HEK293 (cell line): ENCODE data around the gene STARD3.
A peak's percentile ranks its signal among the peaks of the same experiment; 100 is the strongest.

Experiments used
- BCL11A ChIP-seq: fragments of 450-650 bp; formaldehyde crosslinking; IDR thresholded peaks from 2 replicates; pipeline ENCODE4 v1.5.1; 2016; ENCODE audit warnings: low read depth, missing biosample characterization, missing genetic modification characterization
- INSM2 ChIP-seq: fragments of 450-650 bp; formaldehyde crosslinking; IDR thresholded peaks from 2 replicates; pipeline ENCODE4 v1.5.1; 2016; ENCODE audit warnings: missing biosample characterization, missing genetic modification characterization
- KLF1 ChIP-seq: fragments of 450-650 bp; formaldehyde crosslinking; IDR thresholded peaks from 2 replicates; pipeline ENCODE4 v1.5.1; 2016; ENCODE audit warnings: missing biosample characterization, missing genetic modification characterization
- MYNN ChIP-seq: fragments of 450-650 bp; formaldehyde crosslinking; IDR thresholded peaks from 2 replicates; pipeline ENCODE4 v1.5.1; 2016; ENCODE audit warnings: missing biosample characterization, missing genetic modification characterization, borderline replicate concordance
- OVOL3 ChIP-seq: fragments of 450-650 bp; formaldehyde crosslinking; IDR thresholded peaks from 2 replicates; pipeline ENCODE4 v1.5.1; 2016; ENCODE audit warnings: missing biosample characterization, missing genetic modification characterization
- SP2 ChIP-seq: fragments of 450-650 bp; formaldehyde crosslinking; IDR thresholded peaks from 2 replicates; pipeline ENCODE4 v1.5.1; 2016; ENCODE audit warnings: missing biosample characterization, missing genetic modification characterization
- ZBTB21 ChIP-seq: fragments of 450-650 bp; formaldehyde crosslinking; IDR thresholded peaks from 2 replicates; pipeline ENCODE4 v1.5.1; 2017; ENCODE audit warnings: missing biosample characterization, missing genetic modification characterization
- ZBTB7A ChIP-seq: fragments of 450-650 bp; formaldehyde crosslinking; IDR thresholded peaks from 2 replicates; pipeline ENCODE4 v1.5.1; 2016; ENCODE audit warnings: low read depth, missing biosample characterization, missing genetic modification characterization
- ZFP37 ChIP-seq: fragments of 450-650 bp; formaldehyde crosslinking; IDR thresholded peaks from 2 replicates; pipeline ENCODE4 v1.5.1; 2016; ENCODE audit warnings: missing biosample characterization, missing genetic modification characterization
- ZNF10 ChIP-seq: fragments of 450-650 bp; formaldehyde crosslinking; IDR thresholded peaks from 2 replicates; pipeline ENCODE4 v1.5.1; 2017; ENCODE audit warnings: missing biosample characterization, missing genetic modification characterization
- ZNF133 ChIP-seq: fragments of 450-650 bp; formaldehyde crosslinking; IDR thresholded peaks from 2 replicates; pipeline ENCODE4 v1.5.1; 2016; ENCODE audit warnings: missing biosample characterization, missing genetic modification characterization
- ZNF146 ChIP-seq: fragments of 450-650 bp; formaldehyde crosslinking; IDR thresholded peaks from 2 replicates; pipeline ENCODE4 v1.5.1; 2016; ENCODE audit warnings: missing biosample characterization, missing genetic modification characterization
- ZNF175 ChIP-seq: fragments of 450-650 bp; formaldehyde crosslinking; IDR thresholded peaks from 2 replicates; pipeline ENCODE4 v1.5.1; 2016; ENCODE audit warnings: missing biosample characterization, missing genetic modification characterization
- ZNF184 ChIP-seq: fragments of 450-650 bp; IDR thresholded peaks from 2 replicates; pipeline ENCODE4 v1.5.1; 2018; ENCODE audit warnings: missing biosample characterization, mild to moderate bottlenecking, missing genetic modification characterization
- ZNF239 ChIP-seq: fragments of 450-650 bp; formaldehyde crosslinking; IDR thresholded peaks from 2 replicates; pipeline ENCODE4 v1.5.1; 2016; ENCODE audit warnings: missing biosample characterization, missing genetic modification characterization
- ZNF24 ChIP-seq: fragments of 450-650 bp; formaldehyde crosslinking; IDR thresholded peaks from 2 replicates; pipeline ENCODE4 v1.5.1; 2016; ENCODE audit warnings: missing biosample characterization, missing genetic modification characterization
- ZNF248 ChIP-seq: fragments of 450-650 bp; formaldehyde crosslinking; IDR thresholded peaks from 2 replicates; pipeline ENCODE4 v1.5.1; 2017; ENCODE audit warnings: missing biosample characterization, missing genetic modification characterization
- ZNF341 ChIP-seq: fragments of 450-650 bp; formaldehyde crosslinking; IDR thresholded peaks from 2 replicates; pipeline ENCODE4; 2016; ENCODE audit warnings: low read depth, missing biosample characterization, missing genetic modification characterization
- ZNF350 ChIP-seq: fragments of 450-650 bp; formaldehyde crosslinking; IDR thresholded peaks from 2 replicates; pipeline ENCODE4 v1.5.0; 2017; ENCODE audit warnings: missing biosample characterization, mild to moderate bottlenecking, missing genetic modification characterization
- ZNF37A ChIP-seq: fragments of 450-650 bp; IDR thresholded peaks from 2 replicates; pipeline ENCODE4 v1.5.1; 2018; ENCODE audit warnings: missing biosample characterization, missing genetic modification characterization
- ZNF558 ChIP-seq: fragments of 450-650 bp; formaldehyde crosslinking; IDR thresholded peaks from 2 replicates; pipeline ENCODE4 v1.5.1; 2016; ENCODE audit warnings: missing biosample characterization, missing genetic modification characterization
- ZNF561 ChIP-seq: fragments of 450-650 bp; IDR thresholded peaks from 2 replicates; pipeline ENCODE4 v1.5.1; 2018; ENCODE audit warnings: missing biosample characterization, missing genetic modification characterization, borderline replicate concordance
- ZNF585B ChIP-seq: fragments of 450-650 bp; formaldehyde crosslinking; IDR thresholded peaks from 2 replicates; pipeline ENCODE4 v1.5.1; 2016; ENCODE audit warnings: missing biosample characterization, missing genetic modification characterization
- ZNF621 ChIP-seq: fragments of 450-650 bp; formaldehyde crosslinking; IDR thresholded peaks from 2 replicates; pipeline ENCODE4 v1.5.1; 2017; ENCODE audit warnings: missing biosample characterization, missing genetic modification characterization
- ZNF626 ChIP-seq: fragments of 450-650 bp; sonication (Bioruptor Pico); formaldehyde crosslinking; IDR thresholded peaks from 2 replicates; pipeline ENCODE4 v1.5.1; 2018; ENCODE audit warnings: missing biosample characterization, missing genetic modification characterization, inconsistent platforms
- ZNF645 ChIP-seq: fragments of 450-650 bp; formaldehyde crosslinking; IDR thresholded peaks from 2 replicates; pipeline ENCODE4; 2016; ENCODE audit warnings: missing biosample characterization, missing genetic modification characterization
- ZNF701 ChIP-seq: fragments of 450-650 bp; formaldehyde crosslinking; IDR thresholded peaks from 2 replicates; pipeline ENCODE4 v1.5.1; 2016; ENCODE audit warnings: missing biosample characterization, missing genetic modification characterization
- ZNF785 ChIP-seq: fragments of 450-650 bp; formaldehyde crosslinking; IDR thresholded peaks from 2 replicates; pipeline ENCODE4 v1.5.1; 2016; ENCODE audit warnings: missing biosample characterization, missing genetic modification characterization
- ZNF791 ChIP-seq: fragments of 450-650 bp; formaldehyde crosslinking; IDR thresholded peaks from 2 replicates; pipeline ENCODE4 v1.5.1; 2016; ENCODE audit warnings: missing biosample characterization, missing genetic modification characterization
- ZSCAN23 ChIP-seq: fragments of 450-650 bp; formaldehyde crosslinking; IDR thresholded peaks from 2 replicates; pipeline ENCODE4 v1.5.1; 2016; ENCODE audit warnings: missing biosample characterization, missing genetic modification characterization
- TF ChIP-seq, protein P1 (sequence below): fragments of 450-650 bp; formaldehyde crosslinking; IDR thresholded peaks from 2 replicates; pipeline ENCODE4 v1.5.1; 2016; ENCODE audit warnings: missing biosample characterization, missing genetic modification characterization
- TF ChIP-seq, protein P2 (sequence below): fragments of 450-650 bp; formaldehyde crosslinking; IDR thresholded peaks from 2 replicates; pipeline ENCODE4 v1.5.0; 2017; ENCODE audit warnings: missing biosample characterization, missing genetic modification characterization, borderline replicate concordance
- TF ChIP-seq, protein P3 (sequence below): fragments of 450-650 bp; formaldehyde crosslinking; IDR thresholded peaks from 2 replicates; pipeline ENCODE4 v1.5.1; 2016; ENCODE audit warnings: missing biosample characterization, missing genetic modification characterization, low read depth

The STARD3 gene

GRCh38 chr17:39608142-39608981 is 28.6 kb upstream of the STARD3 start (continued):
- TF ChIP-seq, protein P1, sequence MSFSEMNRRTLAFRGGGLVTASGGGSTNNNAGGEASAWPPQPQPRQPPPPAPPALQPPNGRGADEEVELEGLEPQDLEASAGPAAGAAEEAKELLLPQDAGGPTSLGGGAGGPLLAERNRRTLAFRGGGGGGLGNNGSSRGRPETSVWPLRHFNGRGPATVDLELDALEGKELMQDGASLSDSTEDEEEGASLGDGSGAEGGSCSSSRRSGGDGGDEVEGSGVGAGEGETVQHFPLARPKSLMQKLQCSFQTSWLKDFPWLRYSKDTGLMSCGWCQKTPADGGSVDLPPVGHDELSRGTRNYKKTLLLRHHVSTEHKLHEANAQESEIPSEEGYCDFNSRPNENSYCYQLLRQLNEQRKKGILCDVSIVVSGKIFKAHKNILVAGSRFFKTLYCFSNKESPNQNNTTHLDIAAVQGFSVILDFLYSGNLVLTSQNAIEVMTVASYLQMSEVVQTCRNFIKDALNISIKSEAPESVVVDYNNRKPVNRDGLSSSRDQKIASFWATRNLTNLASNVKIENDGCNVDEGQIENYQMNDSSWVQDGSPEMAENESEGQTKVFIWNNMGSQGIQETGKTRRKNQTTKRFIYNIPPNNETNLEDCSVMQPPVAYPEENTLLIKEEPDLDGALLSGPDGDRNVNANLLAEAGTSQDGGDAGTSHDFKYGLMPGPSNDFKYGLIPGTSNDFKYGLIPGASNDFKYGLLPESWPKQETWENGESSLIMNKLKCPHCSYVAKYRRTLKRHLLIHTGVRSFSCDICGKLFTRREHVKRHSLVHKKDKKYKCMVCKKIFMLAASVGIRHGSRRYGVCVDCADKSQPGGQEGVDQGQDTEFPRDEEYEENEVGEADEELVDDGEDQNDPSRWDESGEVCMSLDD (tag by site-specific recombination): no peak
- TF ChIP-seq ZNF585B (no peak), OVOL3 (no peak), ZNF184 (tag by site-specific recombination) (no peak), BCL11A (tag by site-specific recombination) (no peak), ZBTB21 (no peak), ZNF10 (tag by site-specific recombination) (no peak), ZFP37 (tag by site-specific recombination) (no peak), ZNF626 (tag by site-specific recombination) (no peak), ZSCAN23 (tag by site-specific recombination) (no peak), KLF1 (tag by site-specific recombination) (peak; percentile 88), ZNF785 (tag by site-specific recombination) (no peak), ZNF701 (tag by site-specific recombination) (no peak), MYNN (tag by site-specific recombination) (no peak), ZNF146 (tag by site-specific recombination) (no peak), ZBTB7A (tag by site-specific recombination) (no peak), ZNF645 (tag by site-specific recombination) (no peak), ZNF239 (no peak), ZNF175 (tag by site-specific recombination) (no peak), ZNF558 (tag by site-specific recombination) (no peak), ZNF248 (no peak), INSM2 (no peak), SP2 (tag by site-specific recombination) (peak; percentile 61), ZNF791 (tag by site-specific recombination) (no peak), ZNF341 (tag by site-specific recombination) (peak; percentile 83), ZNF561 (tag by site-specific recombination) (no peak), ZNF37A (no peak), ZNF133 (no peak), ZNF24 (tag by site-specific recombination) (no peak), ZNF621 (no peak), ZNF350 (tag by site-specific recombination) (no peak)
- TF ChIP-seq, protein P2, sequence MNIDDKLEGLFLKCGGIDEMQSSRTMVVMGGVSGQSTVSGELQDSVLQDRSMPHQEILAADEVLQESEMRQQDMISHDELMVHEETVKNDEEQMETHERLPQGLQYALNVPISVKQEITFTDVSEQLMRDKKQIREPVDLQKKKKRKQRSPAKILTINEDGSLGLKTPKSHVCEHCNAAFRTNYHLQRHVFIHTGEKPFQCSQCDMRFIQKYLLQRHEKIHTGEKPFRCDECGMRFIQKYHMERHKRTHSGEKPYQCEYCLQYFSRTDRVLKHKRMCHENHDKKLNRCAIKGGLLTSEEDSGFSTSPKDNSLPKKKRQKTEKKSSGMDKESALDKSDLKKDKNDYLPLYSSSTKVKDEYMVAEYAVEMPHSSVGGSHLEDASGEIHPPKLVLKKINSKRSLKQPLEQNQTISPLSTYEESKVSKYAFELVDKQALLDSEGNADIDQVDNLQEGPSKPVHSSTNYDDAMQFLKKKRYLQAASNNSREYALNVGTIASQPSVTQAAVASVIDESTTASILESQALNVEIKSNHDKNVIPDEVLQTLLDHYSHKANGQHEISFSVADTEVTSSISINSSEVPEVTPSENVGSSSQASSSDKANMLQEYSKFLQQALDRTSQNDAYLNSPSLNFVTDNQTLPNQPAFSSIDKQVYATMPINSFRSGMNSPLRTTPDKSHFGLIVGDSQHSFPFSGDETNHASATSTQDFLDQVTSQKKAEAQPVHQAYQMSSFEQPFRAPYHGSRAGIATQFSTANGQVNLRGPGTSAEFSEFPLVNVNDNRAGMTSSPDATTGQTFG: no peak
- TF ChIP-seq, protein P3, sequence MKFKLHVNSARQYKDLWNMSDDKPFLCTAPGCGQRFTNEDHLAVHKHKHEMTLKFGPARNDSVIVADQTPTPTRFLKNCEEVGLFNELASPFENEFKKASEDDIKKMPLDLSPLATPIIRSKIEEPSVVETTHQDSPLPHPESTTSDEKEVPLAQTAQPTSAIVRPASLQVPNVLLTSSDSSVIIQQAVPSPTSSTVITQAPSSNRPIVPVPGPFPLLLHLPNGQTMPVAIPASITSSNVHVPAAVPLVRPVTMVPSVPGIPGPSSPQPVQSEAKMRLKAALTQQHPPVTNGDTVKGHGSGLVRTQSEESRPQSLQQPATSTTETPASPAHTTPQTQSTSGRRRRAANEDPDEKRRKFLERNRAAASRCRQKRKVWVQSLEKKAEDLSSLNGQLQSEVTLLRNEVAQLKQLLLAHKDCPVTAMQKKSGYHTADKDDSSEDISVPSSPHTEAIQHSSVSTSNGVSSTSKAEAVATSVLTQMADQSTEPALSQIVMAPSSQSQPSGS (tag by site-specific recombination): no peak
